HS-5 (cell line): ENCODE results near the gene TCN2.
A peak's percentile ranks its signal among the peaks of the same experiment; 100 is the strongest.
"Not testable (repeated sequence)": the region's sequence is repeated elsewhere in the genome, so short reads cannot be mapped to it uniquely, and the experiment has no call there.

Source experiments
- DNase-seq: peaks from one replicate; pipeline ENCODE4 v3.0.0-alpha.2; 2012; ENCODE audit warnings: low read depth

Gene TCN2

DNA sequence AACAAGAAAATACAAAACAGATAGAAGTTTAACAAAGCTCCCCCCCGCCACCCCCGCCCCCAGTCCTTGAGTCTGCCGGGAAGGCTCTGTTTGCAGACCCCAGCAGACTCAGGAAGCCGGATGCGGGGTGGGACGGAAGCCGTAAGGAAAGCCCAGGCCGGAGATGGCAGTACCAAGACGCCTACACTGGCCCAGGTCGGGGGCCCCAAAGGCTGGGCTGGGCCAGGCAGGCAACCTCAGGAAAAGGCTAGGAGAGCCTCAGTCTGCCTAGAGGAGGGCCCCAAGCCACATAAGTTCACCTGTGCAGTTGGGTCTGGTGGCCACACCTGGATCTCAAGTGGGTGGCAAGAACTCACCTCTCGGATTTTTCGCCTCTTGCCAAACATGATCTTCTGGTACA lies 28.5 kb upstream of the TCN2 start:
- DNase-seq, result no peak

DNA sequence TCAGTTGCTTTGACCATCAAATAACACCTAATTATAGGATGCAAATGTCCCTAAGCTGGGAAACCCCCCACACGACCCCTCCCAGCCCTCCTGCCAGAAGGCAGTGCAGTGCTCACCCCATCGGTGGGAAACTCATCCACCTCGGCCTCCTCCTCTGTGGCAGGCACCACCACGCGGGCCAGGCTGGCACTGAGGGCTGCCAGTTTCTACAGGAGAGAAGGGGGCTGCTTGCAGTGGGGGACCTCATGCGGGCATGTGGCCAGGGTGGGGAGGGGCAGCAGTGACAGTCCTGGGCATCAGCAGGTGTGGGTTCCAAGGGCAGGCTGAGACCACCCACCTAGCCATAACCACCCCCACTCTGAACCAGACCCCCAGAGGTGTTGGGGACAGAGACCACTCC lies 26.1 kb upstream of the TCN2 start:
- DNase-seq, result no peak

DNA sequence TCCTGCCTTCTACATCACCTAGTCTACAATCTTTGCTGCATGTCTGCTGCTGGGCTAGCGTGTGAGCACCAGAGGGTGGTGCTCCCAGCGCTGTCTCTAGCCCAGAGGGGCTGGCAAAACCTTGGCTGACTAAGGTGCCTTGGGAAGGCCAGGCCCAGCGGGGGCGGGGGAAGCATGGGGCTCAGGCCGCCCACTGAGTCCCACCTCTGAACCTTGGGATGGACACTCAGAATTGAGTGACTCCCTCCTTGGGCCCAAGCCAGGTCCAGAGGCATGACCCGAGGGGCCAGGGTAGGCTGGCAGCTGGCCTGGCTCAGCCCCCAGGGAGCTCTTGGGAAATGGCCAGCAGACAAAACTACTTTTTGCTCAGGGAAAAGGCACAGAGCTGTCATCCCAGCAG lies 24.9 kb upstream of the TCN2 start:
- DNase-seq, result no peak

DNA sequence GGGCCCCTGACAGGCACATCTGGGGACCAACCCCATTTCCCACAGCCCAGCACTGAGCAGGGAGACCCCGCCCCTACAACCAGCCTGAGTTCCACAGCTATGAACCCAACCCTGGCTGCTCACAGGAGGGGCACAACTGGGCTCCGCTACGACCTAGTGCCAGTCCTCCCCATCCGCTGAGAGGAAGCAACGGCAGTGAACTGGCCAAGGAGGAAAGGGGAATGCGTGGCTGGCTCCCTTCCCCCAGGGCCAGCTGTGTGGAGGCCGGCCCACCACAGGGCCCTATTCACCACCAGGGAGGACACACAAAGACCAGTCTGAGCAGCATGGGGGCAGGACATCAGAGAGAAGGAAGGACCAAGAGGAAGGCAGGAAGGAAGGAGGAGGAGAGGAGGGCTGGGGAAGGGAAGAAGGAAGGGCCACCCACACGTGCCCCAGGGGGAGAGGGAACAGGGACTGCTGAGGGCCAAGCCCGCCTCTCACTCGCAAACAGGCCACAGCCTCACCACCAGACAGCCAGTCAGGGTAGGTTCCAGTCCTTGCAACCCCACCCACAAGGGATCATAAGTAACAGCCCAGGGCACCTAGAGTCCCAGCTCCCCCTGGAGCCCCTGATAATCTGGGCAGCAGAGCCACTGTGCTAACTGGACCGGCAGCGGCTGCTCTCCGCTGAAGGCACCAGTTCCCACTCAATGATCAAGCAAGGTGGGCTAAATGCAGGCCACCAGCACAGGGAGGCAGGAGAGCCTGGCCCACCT lies 24.0 kb upstream of the TCN2 start:
- DNase-seq, result no peak

DNA sequence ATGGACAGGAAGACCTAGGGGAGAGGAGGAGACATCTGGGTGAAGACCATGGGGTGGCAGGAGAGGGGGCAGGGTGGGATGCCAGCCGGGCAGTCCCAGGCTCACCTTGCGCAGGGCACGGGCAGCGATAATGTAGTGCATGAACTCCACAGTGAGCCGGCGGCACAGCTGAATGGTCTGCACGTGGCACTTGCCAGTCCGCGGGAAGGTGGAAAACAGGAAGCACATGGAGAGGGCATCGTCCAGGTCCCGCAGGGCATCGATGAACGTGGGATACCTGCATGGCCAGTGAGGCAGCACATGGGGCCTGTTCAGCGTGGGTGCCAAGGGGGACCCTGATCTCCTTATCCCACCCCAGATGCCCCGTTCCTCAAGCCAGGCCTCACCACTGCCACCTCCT lies 22.5 kb upstream of the TCN2 start:
- DNase-seq, result no peak

DNA sequence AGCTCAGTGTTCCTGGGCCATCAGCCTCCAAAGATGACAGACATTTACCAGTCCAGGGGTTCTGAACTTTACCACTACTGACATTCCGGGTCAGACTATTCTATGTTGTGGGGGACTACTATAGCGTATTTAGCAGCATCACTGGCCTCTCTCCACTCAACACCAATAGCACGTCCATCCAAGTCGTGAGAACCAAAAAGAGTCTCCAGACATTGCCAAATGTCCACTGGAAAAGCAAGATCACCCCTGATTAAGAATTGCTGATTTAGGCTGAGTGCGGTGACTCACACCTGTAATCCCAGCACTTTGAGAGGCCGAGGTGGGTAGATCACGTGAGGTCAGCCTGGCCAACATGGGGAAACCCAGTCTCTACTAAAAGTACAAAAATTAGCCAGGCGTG lies 20.6 kb upstream of the TCN2 start:
- no peak for DNase-seq

DNA sequence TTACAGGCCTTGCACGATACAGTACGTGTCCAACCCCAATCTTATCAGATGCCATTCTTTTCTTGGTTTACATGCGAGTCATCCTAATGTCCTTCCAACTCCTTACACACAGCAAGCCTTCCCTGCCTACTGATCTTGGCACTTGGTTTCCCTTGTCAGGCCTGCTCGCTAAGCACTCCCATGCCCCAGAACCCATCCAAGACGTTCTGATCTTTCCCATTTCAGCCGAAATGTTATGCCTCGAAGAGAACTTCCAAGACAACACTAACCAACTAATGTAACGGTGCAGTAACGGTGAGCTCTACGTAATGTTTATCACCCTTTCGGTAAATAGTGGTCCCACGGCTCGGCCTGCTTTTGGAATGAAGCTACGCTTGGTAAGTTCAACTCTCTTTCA lies 15.8 kb upstream of the TCN2 start:
- no peak for DNase-seq

DNA sequence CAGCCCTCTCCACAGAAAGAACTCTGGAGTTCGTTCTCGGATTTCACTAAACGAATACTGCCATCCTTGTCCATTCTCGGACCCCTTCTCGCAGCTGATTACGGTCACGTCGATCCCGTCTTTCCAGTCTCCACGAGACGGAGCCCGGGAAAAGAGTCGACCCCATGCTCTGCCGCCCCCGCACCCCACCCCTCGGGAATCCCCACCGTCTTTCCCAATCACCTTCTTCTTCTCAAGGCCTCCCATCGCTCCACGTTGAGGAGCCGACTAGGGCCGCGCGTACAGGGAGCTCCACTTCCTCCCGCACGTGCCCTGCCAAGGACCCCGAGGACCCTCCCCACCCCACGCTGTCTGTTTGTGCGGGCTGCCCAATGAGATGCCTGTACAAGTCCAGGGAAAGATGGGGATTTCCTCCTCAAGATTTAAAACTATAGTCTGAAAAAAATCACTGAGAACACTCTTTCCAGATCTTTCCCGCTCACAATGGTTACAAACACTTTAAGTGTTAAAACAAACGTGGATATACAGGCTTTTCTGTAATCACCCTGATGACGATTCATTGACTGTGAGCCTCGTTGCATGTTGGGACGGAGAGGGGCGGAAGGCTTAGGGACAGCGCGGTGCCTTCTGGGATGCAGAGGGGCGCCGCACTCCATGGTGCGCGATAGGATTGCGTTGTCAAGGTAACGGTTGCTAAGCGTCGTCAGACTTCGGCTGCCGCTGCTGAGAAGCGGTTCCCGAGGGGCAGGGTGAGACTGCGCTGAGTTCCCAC lies 15.2 kb upstream of the TCN2 start, which contains the start of gene PES1:
Gene PES1 (minus strand): TSS at position 323 of the 772 bp plus-strand sequence. CDS start 77 bp downstream, at position 246.
- DNase-seq, result peak; percentile 98

DNA sequence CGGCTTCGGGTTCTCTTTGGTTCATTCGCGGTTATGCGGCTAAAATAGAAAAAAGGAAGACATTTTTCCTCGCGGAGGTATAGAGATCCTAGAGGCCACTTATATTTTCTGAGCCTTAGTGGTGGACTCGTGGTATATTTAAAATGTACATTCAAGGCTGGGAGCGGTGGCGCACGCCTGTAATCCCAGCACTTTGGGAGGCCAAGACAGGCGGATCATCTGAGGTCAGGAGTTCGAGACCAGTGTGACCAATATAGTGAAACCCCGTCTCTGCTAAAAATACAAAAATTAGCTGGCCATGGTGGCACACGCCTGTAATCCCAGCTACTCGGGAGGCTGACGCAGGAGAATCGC lies 14.6 kb upstream of the TCN2 start:
- DNase-seq, result not testable (repeated sequence)

DNA sequence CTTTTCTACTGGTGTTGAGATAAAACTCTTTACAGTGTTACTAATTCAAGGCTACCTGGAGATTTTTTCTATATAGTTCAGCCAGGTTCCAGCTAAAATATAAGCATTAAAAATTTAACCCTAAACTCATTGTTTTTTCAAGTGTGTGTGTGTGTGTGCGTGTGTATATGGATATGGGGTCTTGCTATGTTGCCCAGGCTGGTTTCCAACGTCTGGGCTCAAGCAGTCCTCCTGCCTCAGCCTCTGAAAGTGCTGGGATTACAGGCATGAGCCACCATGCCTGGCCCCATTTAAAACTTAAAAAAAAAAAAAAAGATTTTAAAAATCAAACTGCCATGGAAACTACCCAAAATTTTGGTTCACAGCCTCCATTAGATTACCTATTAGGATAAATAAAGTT lies 10.8 kb upstream of the TCN2 start:
- DNase-seq, result no peak

DNA sequence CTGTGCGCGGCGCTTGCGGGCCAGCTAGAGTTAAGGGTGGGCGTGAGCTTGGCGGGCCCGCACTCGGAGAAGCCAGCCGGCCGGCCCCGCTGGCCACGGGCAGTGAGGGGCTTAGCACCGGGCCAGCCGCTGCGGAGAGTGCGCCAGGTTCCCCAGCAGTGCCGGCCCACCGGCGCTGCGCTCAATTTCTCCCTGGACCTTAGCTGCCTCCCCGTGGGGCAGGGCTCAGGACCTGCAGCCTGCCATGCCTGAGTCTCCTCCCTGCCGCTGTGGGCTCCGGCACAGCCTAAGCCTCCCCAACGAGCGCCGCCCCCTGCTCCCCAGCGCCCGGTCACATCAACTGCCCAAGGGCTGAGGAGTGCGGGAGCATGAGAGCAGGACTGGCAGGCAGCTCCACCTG lies 10.1 kb upstream of the TCN2 start:
- DNase-seq, result no peak

DNA sequence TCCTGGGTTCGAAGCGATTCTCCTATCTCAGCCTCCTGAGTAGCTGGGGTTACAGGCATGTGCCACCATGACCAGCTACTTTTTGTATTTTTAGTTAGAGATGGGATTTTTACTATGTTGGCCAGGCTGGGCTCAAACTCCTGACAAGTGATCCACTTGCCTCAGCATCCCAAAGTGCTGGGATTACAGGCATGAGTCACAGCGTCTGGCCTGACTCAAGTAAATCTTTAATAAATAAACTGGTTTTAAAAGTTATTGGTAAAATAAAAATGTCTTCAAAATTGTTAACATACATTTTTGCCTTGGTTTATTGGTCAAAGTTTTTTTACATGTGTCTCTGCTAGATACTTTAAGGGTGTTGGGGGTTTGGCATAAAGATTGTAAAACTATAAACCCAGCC lies 8.0 kb upstream of the TCN2 start:
- no peak for DNase-seq

DNA sequence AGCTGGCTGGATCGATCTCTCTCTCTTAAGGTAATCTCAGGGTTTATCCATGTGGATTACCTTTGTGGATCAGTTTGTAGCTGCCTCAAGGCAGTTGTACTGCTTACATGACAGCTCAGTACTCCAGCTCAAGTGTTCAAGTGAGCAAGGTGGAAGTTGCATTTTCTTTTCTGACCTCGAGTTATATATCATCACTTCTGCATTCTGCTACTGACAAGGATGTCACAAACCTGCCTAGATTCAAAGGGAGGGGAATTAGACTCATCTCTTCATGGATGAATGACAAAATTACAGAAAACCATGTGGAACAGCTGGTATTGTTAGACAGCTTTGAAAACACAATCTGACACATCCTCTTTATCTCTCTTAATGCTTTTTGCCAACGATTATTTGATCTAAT lies 6.1 kb upstream of the TCN2 start:
- DNase-seq, result no peak

DNA sequence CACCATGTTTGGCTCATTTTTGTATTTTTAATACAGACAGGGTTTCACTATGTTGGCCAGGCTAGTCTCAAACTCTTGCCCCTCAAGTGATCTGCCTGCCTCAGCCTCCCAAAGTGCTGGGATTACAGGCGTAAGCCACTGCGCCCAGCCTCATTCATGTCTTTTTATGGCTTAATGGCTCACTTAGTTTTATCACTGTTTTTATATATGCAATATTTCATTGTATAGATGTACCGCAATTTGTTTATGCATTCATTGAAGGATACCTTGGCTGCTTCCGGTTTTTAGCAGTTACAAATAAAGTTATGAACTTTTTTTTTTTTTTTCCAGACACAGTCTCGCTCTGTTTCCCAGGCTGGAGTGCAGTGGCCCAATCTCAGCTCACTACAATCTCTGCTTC lies 5.5 kb upstream of the TCN2 start:
- DNase-seq, result no peak

DNA sequence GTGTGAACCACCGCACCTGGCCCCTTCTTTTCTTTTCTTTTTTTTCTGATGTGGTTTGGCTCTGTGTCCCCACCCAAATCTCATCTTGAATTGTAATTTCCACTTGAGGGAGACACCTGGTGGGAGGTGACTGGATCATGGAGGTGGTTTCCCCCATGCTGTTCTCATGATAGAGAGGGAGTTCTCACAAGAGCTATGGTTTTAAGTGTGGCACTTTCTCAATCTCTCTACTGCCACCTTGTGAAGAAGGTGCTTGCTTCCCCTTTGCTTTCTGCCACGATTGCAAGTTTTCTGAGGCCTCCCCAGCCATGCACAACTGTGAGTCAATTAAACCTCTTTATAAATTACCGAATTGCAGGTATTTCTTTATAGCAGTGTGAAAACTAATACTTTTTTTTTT lies 4.9 kb upstream of the TCN2 start:
- DNase-seq, result no peak

DNA sequence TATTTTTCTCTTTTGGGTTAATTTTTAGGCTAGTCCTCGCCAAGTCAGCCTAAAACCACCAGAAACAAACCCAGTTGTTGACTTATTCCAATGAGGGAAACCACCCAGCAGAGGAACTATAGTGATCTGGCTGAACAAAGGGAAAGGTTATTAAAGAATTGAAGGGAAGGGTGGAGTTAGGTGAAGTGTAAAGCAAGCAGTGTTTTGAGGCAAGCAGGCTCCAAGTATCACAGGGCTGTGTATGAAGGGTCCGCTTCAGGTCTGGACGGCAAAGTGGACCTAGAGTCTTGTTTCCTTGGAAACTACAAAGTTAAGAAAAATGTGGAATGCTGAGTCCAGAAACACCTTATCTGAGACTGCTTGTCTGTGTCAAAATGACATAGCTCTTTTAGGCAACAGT lies 3.2 kb upstream of the TCN2 start:
- no peak for DNase-seq

DNA sequence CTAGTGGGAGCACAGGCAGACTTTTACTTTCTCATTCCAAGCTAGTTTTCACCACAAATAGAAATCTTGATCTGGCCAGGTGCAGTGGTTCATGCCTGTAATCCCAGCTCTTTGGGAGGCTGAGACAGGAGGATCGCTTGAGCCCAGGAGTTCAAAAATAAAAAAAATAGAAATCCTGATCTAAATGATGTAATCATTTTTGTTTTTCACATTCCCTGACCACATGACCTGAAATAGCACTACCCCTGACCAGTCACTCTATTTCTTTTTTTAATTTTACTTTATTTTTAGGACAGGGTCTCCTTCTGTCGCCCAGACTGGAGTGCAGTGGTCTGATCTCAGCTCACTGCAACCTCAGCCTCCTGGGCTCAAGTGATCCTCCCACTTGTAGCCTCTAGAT lies 2.3 kb upstream of the TCN2 start:
- DNase-seq, result no peak

DNA sequence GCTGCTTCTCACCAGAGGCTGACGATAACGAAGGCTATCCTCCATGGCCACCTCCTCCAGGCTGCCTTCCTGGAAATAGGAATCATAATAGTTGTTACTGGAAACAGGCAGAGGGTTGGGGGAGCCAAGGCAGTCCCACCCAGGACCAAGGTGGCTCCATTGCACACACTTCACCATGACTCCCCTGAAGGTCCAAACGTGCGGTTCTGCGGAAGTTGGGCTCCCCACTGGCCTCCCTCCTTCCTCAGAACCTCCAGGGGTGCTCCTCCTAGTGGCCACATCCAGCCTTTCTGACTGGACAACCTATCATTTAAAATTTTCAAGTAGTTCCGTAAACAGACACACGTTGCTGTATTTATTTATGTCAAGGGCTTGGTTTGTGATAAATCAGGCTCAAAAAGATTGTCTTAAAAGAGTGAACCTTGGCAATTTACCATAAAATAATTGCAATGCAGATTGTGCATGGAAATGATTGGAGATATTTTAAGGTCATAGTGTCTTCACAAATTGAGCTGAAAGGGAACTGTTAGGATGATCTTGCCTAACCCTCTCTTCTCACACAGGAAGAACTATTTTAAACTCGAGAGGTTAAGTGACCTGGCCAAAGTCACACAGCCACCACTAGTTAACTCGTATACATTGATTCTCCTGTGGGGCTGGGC lies 1.4 kb upstream of the TCN2 start:
- DNase-seq, result no peak

DNA sequence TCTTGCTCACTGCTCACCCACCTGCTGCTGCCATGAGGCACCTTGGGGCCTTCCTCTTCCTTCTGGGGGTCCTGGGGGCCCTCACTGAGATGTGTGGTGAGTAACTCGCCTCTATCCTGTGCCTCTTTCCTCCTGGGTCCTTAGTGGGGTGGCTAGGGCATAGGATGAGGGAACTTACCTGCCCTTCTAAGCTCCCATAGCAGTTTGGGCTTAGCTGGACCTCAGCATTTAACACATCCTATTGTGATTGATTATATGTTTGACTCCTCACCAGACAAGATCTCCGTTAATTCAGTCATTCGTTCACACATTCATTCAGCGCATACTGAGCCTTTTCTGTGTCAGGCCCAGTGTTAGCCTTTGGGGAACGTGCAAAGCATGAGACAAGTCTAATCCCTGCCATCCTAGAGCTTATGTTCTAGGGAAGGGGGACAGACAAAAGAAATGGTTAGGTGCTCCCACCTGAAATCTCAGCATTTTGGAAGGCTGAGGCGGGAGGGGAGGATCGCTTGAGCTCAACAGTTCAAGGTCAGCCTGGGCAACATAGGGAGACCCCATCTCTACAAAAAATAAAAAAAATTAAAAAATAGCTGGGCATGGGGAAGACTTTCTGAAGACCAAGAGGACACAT lies 441 bp downstream of the TCN2 start:
- no peak for DNase-seq

DNA sequence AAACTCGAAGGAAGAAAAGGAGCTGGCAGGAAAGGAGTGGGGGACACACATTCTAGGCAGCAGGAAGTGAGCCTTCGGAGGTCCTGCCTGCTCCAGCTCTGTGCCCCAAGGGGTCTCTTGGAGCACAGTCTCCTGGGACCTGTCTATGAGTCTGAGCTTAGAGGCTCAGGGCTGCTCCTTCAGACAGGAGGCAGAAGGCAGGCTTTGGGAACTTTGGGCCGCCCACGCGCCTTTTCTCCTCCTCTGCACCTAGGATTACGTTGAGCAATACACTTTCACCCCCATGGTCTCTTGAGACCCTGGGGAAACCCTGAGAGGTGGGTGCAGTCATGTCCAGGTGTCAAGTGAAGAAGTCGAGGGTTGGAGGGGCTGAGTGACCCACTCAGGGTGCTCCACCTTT lies 965 bp downstream of the TCN2 start:
- DNase-seq, result no peak

DNA sequence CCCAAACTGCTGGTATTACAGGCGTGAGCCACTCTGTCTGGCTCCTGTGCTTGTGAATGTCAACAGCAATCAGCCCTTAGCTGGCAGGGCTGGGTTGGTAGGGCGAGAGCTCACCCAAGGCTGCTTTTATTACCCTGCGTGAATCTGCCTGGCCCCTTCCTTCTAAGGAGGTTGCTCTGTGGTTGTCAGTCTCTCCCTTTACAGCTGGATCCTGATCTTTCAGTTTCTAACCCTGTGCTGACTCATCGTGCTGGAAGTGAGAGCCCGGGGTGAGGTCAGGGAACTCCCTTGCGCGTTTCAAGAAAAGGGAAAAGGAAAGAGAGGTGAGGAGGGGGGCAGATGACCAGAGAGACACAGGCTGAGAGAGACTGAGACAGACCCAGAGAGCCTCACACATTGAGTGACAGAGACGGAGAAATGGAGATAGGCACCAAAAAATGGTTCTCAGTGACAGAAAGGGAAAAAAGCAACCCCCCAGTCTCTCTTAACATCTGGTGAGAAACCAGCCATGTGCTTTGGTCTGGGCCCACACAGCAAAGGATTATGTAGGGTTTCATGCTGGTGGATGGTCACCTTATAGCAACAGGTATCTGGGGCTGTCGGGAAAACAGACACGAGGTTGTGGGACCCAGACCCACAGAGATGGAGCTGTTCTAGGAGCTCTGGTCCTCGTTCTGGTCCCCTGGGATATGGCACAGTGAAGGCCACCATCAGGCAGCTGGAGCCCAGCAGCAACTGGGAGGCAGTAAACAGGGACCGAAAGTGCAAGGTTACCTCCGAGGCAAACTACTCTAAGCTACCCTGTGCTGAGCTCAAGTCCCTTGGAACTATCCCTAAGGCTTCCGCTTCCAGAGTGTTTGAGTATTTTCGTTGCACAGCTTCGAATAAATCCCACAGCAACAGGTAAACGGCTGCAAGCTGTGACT lies 2.5 kb downstream of the TCN2 start:
- DNase-seq, result peak; percentile 74

DNA sequence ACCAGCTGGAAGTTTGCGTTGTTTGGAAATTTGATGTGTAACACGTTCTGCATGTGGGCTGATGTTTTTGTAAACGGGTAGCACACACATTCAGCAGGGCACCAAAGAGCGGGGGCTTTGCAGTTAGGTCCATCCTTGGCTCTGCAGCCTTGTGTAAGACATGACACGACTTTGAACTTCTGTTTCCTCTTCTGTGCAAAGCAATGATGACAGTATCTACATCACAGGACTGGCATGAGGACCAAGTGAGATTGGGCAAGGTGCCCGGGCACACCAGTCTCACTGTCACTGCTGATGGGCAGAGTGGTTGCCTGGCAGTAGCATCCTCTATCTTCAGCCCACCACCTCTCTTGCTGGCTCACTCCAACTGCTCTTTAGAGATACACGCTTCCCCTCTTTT lies 3.3 kb downstream of the TCN2 start:
- no peak for DNase-seq
